NCI-H2227 treated with DMSO at 0.1 percent for 48 hours (cell line): ENCODE measurements around the gene RDH12.

ENCODE experiments used
- DNase-seq: peaks from one replicate; lab custom pipeline; 2025; lab: John Stamatoyannopoulos, UW

The RDH12 gene

DNA sequence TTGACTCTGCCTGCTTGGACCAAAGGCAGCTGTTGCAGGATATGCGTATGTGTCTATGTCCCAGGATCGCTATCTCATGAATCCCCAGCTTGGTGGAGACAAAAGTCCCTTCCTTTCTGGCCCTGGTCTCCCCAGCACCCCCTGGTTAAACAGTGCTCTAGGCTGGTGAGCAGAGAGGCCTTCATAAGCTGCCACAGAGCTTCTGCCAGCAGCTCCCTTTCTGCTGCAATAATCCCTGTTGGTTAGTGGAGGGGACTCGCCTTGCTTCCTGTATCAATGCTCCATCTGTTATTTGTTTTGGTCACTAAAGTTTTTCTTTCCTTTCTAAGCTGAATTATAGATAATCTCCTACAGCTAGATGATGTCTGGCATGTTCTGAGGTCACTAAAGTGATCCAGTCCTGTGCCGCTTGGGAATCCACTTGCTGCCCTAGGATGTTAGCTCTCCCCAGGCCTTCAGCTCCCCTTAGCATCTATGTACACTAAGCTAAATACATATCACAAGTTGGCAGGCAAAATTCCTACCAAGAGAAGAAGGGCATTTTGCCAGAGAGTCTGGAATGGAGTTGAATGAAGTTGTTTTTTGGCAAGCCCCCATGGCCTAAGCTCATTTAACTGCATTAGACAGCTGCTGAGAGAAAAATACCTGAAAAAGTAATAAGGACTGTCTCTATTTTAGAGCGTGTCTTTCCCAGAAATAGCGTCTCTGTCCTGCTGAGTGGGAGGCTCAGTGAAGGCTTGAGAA, 47.8 kb downstream of the RDH12 start:
- no peak for DNase-seq

DNA sequence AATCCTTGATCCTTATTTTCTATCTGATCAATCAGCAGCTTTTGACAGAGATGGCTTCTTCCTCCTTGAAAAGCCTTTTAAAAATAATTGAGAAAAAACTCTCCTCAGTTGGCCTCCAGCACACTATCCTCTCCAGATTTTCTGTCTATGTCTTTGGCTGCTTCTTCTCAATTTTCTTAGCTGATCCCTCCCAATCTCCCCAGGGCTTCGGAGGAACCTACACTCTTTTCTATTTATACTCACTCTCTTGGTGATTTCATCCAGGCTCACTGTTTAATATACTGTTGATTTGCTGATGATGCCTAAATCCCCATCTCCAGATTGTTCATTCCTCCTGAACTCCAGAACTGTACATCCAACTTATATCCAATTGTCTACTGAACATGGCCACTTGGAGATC, 54.8 kb downstream of the RDH12 start:
- no peak for DNase-seq

DNA sequence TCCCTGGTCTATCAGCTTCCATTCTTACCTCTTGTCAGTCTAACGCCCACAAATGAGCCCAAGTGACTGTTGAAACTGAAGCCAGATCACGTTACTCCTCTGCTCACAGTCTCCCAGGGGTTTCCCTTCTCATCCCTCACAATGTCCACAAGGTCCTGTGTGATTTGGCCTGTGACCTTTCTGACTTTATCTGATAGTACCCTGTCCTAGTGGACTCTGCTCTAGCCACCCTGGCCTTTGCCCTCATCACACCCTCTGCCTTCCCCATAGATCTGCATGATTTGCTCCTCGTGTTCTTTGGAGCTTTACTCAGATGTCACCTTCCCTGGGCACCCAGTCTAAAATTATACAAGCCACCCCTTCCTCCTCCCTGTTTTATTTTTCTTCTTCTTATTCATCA, 55.5 kb downstream of the RDH12 start:
- DNase-seq, result no peak

DNA sequence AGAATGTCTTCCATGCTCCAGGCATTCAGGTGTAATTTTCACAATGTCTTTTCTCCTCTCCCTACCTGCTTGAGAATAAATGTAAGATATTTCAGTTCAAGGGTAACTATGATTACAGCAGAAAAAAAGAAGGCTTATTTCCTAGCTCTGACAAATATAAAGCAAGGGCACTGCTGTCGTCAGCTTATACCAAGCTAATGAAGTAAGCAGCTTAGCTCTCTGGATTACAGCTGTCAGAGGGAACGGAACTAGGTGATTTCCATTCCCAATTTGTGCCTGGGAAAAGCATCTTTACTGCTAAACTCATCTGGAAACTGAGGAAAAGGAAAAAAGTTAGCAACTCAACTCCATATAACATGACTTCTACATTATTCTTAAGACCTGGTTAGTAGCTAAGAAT, 58.2 kb downstream of the RDH12 start:
- no peak for DNase-seq

DNA sequence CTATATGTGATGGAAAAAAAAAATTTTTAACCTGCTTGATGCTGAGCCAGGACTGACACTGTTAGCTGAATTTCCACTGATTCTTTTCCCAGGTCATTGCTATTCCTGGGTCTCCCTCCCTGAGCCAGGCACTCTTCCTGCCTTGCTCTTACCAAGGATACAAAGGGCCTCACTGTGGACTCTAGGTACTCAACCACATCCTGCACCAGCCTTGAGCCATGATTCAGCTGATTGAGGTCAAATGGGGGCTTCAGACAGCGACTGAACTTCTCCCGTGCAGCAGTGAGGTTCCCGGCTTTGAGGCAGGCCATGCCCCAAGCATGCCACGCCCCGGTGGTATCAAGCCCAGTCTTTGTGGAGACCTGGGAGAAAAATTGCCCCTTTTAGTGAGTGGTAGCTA, 60.4 kb downstream of the RDH12 start:
- DNase-seq, result no peak

DNA sequence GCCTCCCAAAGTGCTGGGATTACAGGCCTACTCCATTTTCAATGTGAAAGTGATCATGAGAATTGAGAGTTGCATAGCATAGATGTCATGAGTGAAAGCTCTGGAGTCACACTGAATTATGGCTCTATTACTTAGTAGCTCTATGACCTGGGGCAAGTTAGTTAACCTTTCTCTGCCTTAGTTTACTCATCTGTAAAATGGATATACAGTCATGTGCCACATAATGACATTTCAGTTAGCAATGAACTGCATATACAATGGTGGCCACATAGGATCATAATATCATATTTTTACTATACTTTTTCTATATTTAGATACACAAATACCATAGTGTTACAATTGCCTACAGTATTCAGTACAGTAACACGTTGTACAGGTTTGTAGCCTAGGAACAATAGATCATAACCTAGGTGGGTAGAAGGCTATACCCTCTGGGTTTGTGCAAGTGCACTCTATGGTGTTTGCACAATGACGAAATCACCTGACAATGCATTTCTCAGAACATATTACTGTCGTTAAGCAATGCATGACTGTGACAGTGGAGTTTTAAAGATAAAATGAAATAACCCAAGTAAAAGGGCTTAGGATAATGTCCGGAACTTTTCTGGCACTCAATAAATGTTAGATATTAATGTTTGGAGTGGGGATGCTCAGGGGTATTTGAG, 61.6 kb downstream of the RDH12 start:
- no peak for DNase-seq

DNA sequence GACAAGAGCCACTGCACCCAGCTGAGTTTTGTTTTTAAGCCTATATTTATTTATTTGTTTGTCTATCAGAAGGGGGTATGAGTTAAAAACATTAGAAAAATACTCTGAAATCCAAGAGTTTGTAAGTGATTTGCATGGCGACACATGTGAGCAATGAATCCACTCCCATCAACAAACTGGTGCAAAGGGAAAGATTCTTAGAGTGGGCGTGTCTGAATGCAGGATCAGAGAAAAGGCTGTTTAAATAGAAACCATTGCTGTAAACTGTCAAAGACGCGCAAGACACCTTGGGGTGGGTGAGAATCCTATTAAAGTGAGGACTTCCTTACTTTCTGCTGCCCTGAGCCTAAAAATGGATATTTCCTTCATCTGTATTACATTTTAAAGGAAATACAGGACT, 62.8 kb downstream of the RDH12 start:
- DNase-seq, result no peak

DNA sequence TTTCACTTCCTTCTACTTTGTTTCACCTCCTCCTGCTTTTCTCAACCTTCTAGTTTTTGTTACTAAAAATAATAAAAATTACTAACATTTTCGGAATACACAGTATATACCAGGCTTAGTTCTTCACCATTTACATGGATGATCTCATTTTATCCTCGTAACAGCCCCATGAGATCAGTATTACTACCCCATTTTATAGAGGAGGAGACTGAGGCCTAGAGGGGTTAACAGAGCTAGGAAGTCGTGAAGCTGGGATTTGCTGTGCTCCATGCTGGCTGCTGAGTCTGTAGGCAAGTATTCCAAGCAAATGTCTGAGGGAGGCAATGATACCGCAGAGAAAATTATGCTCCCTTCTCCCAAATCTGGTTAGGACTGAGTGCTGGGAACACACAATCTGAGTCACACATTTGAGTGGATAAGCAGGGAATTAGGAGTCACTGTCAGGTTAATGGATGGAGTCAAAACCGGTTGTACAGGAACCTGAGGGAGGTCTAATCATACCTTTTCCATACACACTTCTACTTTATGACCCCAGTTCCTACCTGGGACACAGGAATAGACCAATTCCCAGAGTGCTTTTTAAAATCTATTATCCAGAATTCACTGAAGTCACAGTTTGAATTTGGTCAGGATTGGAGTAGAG, 63.6 kb downstream of the RDH12 start:
- no peak for DNase-seq

DNA sequence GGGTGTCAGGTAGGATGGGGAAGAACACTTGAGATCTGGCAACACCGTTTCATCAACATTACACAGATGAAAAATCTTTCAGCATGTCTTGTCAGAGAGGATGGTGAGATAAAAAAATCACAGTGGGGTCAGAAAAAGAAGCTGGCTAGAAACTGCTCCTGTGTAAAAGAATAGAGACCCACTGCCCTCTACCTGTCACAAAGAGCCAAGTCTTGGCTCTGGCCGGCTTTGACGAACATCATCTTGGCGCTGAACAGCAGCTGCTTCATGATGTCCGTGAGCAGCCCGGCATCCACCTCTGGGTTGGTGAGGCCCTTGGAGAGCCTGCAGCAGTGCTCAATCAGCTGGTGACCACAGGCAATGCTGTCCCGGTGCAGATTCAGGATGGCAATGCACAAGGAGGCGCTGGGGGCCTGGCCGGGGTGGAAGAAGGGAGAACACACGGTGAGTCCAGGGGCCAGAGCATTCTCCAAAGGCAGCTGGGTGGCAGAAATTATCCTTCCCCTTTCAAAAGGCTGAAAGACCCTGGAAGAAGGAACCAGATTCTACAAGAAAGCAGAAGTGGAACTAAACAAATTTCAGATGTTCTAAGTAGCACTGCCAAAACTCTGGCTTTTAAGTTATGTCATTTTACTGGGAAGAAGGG, 64.5 kb downstream of the RDH12 start:
- no peak for DNase-seq

DNA sequence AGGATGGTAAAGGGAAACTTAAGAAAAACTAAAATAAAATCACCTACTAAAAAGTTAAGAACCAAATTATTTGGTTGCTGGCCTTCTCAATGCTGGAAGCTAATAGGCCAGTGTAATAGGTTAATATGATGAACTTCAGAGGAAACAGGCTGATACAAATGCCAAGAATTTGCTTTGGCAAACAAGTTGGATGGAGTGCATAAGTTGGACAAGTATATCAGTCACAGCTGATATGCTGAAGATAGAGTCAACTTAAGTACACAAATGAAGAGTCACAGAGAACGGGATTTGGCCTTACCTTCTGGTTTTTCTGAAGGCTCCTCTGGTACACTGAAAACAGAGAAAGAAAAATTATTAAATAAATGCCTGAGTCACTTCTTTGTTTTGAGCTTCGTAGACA, 66.5 kb downstream of the RDH12 start:
- no peak for DNase-seq

DNA sequence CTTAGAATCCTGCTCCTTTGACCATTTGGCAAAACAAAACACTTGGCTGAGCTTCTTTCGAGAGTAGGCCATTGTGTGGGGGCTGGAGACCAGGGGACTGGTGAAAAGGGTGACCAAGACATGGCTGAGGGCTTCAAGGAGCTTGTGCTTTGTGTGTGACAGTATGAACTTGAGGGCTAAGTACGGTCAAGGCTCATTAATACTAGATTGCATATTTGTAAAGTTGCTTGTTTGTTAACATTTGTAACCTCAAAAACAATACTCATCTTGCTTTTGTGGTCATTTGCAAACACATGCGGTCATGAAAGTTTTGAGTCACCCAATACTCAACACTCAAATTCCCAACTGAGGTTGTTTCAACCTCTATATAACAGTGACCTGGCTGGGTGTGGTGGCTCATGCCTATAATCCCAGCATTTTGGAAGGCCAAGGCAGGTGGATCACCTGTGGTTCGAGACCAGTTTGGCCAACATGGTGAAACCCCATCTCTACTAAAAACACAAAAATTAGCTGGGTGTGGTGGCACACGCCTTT, 72.2 kb downstream of the RDH12 start:
- no peak for DNase-seq

DNA sequence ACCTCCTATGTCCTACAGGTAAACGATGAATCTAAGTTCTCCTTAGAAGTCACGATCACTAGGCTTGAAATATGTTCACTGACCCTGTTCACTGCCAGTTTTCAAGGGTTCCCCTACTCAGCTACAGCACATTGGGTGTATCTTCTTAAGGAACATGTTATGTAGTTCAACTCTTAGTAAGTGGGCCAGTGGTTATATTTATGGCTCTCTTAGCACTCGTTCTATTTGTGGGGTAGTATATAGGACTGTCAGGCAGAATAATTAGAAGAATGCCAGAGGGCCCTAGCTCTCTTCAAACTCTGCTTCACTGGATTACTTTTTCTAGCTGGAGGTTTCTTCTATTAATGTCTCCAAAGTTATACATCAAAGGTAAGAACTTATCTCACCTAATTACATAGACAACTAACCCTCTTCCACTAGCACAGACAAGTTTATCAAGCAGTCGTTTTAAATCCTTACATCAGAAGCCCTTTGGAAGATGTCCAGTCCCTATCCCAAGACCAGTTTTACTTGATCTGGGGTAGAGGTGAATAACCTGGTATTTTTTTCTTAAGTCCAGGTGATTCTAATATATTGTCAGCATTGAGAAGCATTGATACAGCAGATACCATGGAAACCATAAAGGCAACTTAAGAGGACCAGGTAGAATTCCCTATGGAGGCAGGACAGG, 75.1 kb downstream of the RDH12 start:
- DNase-seq, result no peak

DNA sequence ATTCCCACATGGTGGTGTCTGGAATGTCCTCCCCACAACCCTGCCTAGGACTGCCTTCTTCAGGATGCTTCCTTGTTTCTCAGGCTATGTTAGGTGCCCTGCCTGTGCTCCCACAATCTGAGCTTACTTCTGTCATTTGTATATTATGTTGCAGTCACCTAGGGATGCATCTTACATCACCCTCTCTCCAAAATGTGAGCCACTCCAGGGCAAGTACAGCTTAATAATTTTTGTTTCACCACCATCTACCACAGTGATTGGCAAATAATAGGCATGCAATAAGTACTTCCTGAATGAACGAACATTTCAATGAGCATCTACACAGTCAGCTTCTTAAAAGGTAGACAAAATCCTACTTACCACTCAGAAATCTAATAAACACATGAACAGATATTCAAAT, 77.1 kb downstream of the RDH12 start:
- DNase-seq, result no peak

DNA sequence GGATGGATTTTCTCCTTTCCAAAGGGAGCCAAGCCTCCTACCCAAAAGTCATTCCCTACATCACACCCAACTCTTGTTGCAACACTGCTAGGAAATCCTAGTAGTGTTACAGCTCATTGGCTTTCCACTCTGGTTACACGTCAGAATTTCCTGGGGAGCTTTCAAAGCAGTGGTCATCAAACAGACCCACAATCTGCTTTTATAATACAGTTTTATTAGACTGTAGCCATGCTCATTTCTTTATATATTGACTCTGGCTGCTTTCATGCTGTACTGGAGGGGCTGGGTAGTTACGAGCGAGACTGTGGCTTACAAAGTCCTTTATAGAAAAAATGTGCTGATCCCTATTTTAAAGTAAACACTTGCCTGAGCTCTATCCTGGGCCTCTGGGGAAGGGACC, 80.4 kb downstream of the RDH12 start:
- DNase-seq, result no peak
